Mononuclear cell (primary cell): ENCODE measurements around the gene SIGLEC7. TPM values are rescaled to one million over a fixed set of nuclear protein-coding genes. Genes with fewer than 3 reads are reported as not detected.
"Not testable (repeated sequence)": the region's sequence is repeated elsewhere in the genome, so short reads cannot be mapped to it uniquely, and the experiment has no call there.

ENCODE experiments used
- H3K27me3 ChIP-seq: 2 replicates; pipeline ENCODE4 v1.6.0; 2011; ENCODE audit warnings: low read length, control low read depth; ENCODE audit not compliant: insufficient read depth
- H3K4me1 ChIP-seq: 2 replicates; pipeline ENCODE4 v1.5.1; 2011; ENCODE audit warnings: mild to moderate bottlenecking, low read length, control low read depth; ENCODE audit not compliant: insufficient read depth
- H3K4me3 ChIP-seq: 2 replicates; pipeline ENCODE4 v1.5.1; 2011; ENCODE audit warnings: mild to moderate bottlenecking, low read length, moderate library complexity
- H3K9me3 ChIP-seq: 2 replicates; pipeline ENCODE4 v1.5.1; 2011; ENCODE audit warnings: low read depth, mild to moderate bottlenecking, control low read depth, low read length
- total RNA-seq: library from RNA; depleted of rRNA; stranded (reverse); fragments of >200 nt; gene quantifications from one replicate; pipeline ENCODE4 v1.2.3, GENCODE V29; 2012

Gene SIGLEC7
- total RNA-seq, 1 donor, result 6.0 TPM

DNA sequence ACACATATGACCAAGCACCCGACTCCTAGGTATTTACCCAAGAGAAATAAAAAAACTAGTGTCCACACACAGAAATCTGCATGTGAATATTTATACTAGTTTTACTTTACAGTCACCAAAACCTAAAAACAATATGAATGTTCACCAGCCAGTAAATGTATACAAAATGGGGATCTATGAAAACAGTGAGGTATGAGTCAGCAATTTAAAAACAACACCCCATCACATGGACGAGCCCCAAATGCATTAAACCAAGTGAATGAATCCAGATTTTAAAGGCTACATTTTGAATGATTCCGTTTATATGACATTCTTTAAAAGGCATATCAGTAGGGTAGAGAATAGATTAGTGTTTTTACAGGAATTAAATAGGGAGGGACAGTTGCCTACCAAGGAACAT lies 22.1 kb downstream of the SIGLEC7 start:
- H3K4me3 ChIP-seq, result no peak overlapping the region
- no peaks in the 10 kb centered on the region for H3K9me3 ChIP-seq
- H3K27me3 ChIP-seq, result no peaks in the 10 kb centered on the region
- peaks cover 20% of the 10 kb centered on the region for H3K4me1 ChIP-seq

- H3K4me3 ChIP-seq, result no peak overlapping the region
- no peaks in the 10 kb centered on the region for H3K9me3 ChIP-seq
- H3K27me3 ChIP-seq, result no peaks in the 10 kb centered on the region
- peaks cover 22% of the 10 kb centered on the region for H3K4me1 ChIP-seq
These were observed 24.9 kb downstream of the SIGLEC7 start for GRCh38 chr19:51166846-51167490.

GRCh38 chr19:51168564-51169282 lies 26.6 kb downstream of the SIGLEC7 start:
- H3K27me3 ChIP-seq, result no peaks in the 10 kb centered on the region
- peaks cover 22% of the 10 kb centered on the region for H3K4me1 ChIP-seq
- no peak overlapping the region for H3K4me3 ChIP-seq
- H3K9me3 ChIP-seq, result no peaks in the 10 kb centered on the region

- not testable (repeated sequence) for H3K4me3 ChIP-seq, H3K9me3 ChIP-seq, H3K27me3 ChIP-seq
- peaks cover 22% of the 10 kb centered on the region for H3K4me1 ChIP-seq
These were observed 27.3 kb downstream of the SIGLEC7 start for GRCh38 chr19:51169283-51169918.

DNA sequence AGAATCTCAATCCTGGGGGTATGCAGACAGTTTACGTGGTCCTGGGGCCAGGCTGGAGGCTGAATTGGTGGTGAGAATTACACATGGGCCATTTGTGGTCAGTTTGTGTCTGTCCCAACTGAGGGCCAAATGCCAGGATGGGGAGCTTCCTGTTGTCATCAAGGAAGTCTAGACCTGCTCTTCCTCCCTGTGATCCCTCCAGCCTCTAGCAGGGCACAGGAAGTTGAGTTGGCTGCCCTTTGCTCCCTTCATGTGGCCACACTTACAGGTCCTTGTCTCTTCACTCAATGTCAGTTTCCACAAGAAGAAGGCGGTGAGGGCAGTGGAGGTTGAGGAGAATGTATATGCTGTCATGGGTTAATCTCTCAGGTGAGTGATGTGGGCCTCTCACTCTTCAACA lies 30.1 kb downstream of the SIGLEC7 start:
- peaks cover 15% of the 10 kb centered on the region for H3K4me1 ChIP-seq
- H3K4me3 ChIP-seq, result no peak overlapping the region
- no peaks in the 10 kb centered on the region for H3K27me3 ChIP-seq
- no peaks in the 10 kb centered on the region for H3K9me3 ChIP-seq

GRCh38 chr19:51173681-51174080 lies 31.6 kb downstream of the SIGLEC7 start:
- Histone ChIP-seq H3K9me3 (no peaks in the 10 kb centered on the region), H3K4me3 (no peak overlapping the region), H3K4me1 (peaks cover 4% of the 10 kb centered on the region), H3K27me3 (no peaks in the 10 kb centered on the region)

DNA sequence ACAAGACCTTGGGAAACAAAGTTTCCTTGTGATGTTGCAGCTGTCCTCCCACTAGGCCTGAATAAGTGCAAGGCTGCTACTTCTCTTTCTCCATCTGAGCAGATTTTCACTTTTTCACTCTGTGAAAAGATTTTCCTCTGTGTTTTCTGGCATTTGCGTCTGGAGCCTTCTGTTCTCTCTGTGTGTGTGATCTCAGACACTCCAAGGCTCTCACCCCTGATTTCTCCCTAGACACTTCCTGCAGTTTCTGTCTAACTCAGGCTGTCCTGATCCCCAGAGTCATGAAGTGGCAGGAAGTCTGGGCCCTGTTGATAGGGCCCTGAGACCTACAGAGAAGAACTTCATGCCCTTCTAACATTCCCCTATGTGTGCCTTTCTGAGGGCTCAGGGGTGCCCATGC lies 37.2 kb downstream of the SIGLEC7 start:
- H3K4me3 ChIP-seq, result no peak overlapping the region
- H3K9me3 ChIP-seq, result no peaks in the 10 kb centered on the region
- H3K27me3 ChIP-seq, result no peaks in the 10 kb centered on the region
- H3K4me1 ChIP-seq, result peaks cover 22% of the 10 kb centered on the region

GRCh38 chr19:51181377-51181912 lies 39.3 kb downstream of the SIGLEC7 start:
- Histone ChIP-seq H3K27me3 (no peaks in the 10 kb centered on the region), H3K4me3 (no peak overlapping the region), H3K4me1 (peaks cover 31% of the 10 kb centered on the region), H3K9me3 (no peaks in the 10 kb centered on the region)

GRCh38 chr19:51181913-51182419 lies 39.9 kb downstream of the SIGLEC7 start:
- H3K27me3 ChIP-seq, result no peaks in the 10 kb centered on the region

GRCh38 chr19:51183629-51184028 lies 41.5 kb downstream of the SIGLEC7 start:
- Histone ChIP-seq H3K4me1 (peaks cover 31% of the 10 kb centered on the region), H3K27me3 (no peaks in the 10 kb centered on the region), H3K4me3 (no peak overlapping the region)

More at GRCh38 chr19:51181913-51182419, 39.9 kb downstream of the SIGLEC7 start:
- peaks cover 31% of the 10 kb centered on the region for H3K4me1 ChIP-seq
- no peaks in the 10 kb centered on the region for H3K9me3 ChIP-seq
- H3K4me3 ChIP-seq, result no peak overlapping the region

GRCh38 chr19:51185069-51185867 lies 43.2 kb downstream of the SIGLEC7 start:
- H3K4me3 ChIP-seq, result no peak overlapping the region
- H3K4me1 ChIP-seq, result peaks cover 31% of the 10 kb centered on the region
- no peaks in the 10 kb centered on the region for H3K27me3 ChIP-seq
- H3K9me3 ChIP-seq, result no peaks in the 10 kb centered on the region

More at GRCh38 chr19:51183629-51184028, 41.5 kb downstream of the SIGLEC7 start:
- H3K9me3 ChIP-seq, result no peaks in the 10 kb centered on the region

DNA sequence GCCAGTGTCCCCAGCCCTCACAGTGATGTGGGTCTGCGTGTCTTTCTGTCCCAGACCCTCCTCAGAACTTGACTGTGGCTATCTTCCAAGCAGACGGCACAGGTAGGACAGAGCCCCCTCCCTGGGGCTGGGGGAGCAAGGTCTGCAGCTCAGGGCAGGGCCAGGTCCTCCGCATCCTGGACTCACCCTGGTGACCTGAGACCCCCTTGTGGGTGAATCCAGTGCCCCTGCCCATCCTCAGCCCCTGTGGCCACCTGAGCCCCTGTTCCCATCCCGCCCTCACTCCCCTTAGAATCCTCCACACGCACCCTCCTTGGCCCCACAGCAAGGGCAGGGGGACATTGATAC lies 43.7 kb downstream of the SIGLEC7 start:
- Histone ChIP-seq H3K4me1 (peaks cover 31% of the 10 kb centered on the region), H3K27me3 (no peaks in the 10 kb centered on the region), H3K9me3 (no peaks in the 10 kb centered on the region), H3K4me3 (no peak overlapping the region)

DNA sequence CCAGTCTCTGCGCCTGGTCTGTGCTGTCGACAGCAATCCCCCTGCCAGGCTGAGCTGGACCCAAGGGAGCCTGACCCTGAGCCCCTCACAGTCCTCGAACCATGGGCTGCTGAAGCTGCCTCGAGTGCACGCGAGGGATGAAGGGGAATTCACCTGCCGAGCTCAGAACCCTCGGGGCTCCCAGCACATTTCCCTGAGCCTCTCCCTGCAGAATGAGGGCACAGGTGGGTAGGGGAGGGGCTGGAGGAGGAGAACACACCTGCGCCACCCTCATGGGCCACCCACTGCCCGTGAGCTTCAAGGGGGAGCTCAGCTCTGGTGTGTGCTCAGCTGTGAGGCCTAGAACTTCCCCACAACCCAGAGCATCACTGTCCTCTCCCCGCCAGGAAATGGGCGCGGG lies 44.2 kb downstream of the SIGLEC7 start:
- no peaks in the 10 kb centered on the region for H3K9me3 ChIP-seq
- H3K4me3 ChIP-seq, result no peak overlapping the region
- peaks cover 31% of the 10 kb centered on the region for H3K4me1 ChIP-seq
- no peaks in the 10 kb centered on the region for H3K27me3 ChIP-seq

DNA sequence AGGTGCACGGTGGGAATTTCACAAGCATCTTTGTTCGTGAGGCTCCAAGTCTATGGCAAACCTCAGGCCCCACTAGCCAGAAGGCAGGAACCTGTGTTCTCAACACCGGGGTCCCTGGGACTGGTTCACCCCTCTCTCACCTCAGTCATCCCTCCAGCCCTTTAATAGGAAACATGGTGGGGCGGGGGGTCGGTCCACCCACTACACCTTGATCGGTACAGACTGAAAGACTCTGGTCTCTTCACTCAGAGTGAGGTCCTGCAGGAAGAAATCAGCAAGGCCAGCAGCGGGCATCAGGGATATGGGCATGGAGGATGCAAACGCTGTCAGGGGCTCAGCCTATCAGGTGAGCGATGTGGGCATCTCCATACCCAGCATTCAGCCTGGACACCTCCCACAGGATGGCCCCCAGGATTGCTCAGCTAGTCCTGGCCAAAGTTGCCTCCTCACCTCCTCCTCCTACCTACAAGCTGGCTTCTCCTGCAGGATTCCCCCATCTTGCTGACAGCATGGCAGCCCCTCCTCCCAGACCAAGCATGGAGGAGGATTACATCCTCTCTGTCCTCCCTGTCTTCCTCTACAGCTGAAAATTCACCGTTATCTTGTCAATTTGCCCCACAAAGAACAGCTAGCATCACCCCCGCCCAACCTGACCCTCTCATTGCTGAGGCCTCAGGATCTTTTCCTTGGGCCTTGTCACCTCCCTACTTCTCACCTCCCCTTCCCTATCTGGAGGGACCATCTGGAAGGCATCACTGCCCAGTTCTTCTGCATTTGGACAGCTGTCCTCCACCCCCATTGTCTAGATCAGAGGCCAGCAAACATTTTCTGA lies 45.5 kb downstream of the SIGLEC7 start:
- Histone ChIP-seq H3K4me3 (no peak overlapping the region), H3K4me1 (peaks cover 25% of the 10 kb centered on the region), H3K9me3 (no peaks in the 10 kb centered on the region), H3K27me3 (no peaks in the 10 kb centered on the region)
